Neural cell (in vitro differentiated cells): ENCODE measurements around the gene MUC3A. TPM values are rescaled to one million over a fixed set of nuclear protein-coding genes. Genes with fewer than 3 reads are reported as not detected.

Source experiments
- H2AFZ ChIP-seq: fragments of 200-600, 300-800 bp; sonication (generic), shearing (Covaris generic); 2 replicates; pipeline ENCODE4 v1.6.0; 2014; ENCODE audit warnings: low read depth, mild to moderate bottlenecking, antibody characterized with exemption, low read length, moderate library complexity
- H3F3A ChIP-seq: fragments of 200-600 bp; shearing (Covaris generic); 2 replicates; pipeline ENCODE4 v1.6.1; 2016; ENCODE audit warnings: mild to moderate bottlenecking, moderate library complexity, mixed read lengths, antibody characterized with exemption, low read length; ENCODE audit not compliant: insufficient read depth, poor library complexity, severe bottlenecking
- H3K27ac ChIP-seq: fragments of 200-600, 300-800 bp; sonication (generic), shearing (Covaris generic); 2 replicates; pipeline ENCODE4 v1.5.1; 2014; ENCODE audit warnings: mild to moderate bottlenecking, low read length, moderate library complexity
- H3K27me3 ChIP-seq: fragments of 300-800, 200-600 bp; sonication (generic), shearing (Covaris generic); 2 replicates; pipeline ENCODE4 v1.6.0; 2014; ENCODE audit warnings: mild to moderate bottlenecking, low read depth, low read length, moderate library complexity; ENCODE audit not compliant: insufficient read depth
- H3K36me3 ChIP-seq: fragments of 300-800, 200-600 bp; sonication (generic), shearing (Covaris generic); 2 replicates; pipeline ENCODE4 v1.5.1; 2014; ENCODE audit warnings: mild to moderate bottlenecking, antibody characterized with exemption, low read length, moderate library complexity; ENCODE audit not compliant: insufficient read depth
- H3K4me2 ChIP-seq: fragments of 300-800, 200-600 bp; sonication (generic), shearing (Covaris generic); 2 replicates; pipeline ENCODE4 v1.6.0; 2014; ENCODE audit warnings: mild to moderate bottlenecking, low read length
- H3K4me3 ChIP-seq: fragments of 300-800, 200-600 bp; sonication (generic), shearing (Covaris generic); 2 replicates; pipeline ENCODE4 v1.5.1; 2014; ENCODE audit warnings: mild to moderate bottlenecking, low read length, moderate library complexity
- H3K79me2 ChIP-seq: fragments of 200-600 bp; shearing (Covaris generic); replicated peaks from 2 replicates; pipeline ENCODE4 v1.6.0; 2014; ENCODE audit warnings: mild to moderate bottlenecking, low read length, moderate library complexity; ENCODE audit not compliant: insufficient read depth
- H3K9ac ChIP-seq: fragments of 300-800, 200-600 bp; sonication (generic), shearing (Covaris generic); 2 replicates; pipeline ENCODE4 v1.6.1; 2016; ENCODE audit warnings: mild to moderate bottlenecking, low read length, mixed read lengths
- H3K9me2 ChIP-seq: fragments of 200-600 bp; shearing (Covaris generic); 2 replicates; pipeline ENCODE4 v1.6.1; 2016; ENCODE audit warnings: mild to moderate bottlenecking, low read length, mixed read lengths; ENCODE audit not compliant: insufficient read depth
- H3K9me3 ChIP-seq: fragments of 200-600, 300-800 bp; sonication (generic), shearing (Covaris generic); 2 replicates; pipeline ENCODE4 v1.6.1; 2016; ENCODE audit warnings: mild to moderate bottlenecking, mixed run types, low read length, moderate library complexity, mixed read lengths
- H4K20me1 ChIP-seq: fragments of 200-600 bp; shearing (Covaris generic); 2 replicates; pipeline ENCODE4 v1.6.1; 2016; ENCODE audit warnings: mild to moderate bottlenecking, mixed run types; ENCODE audit not compliant: insufficient read depth
- CTCF ChIP-seq: fragments of 450-650 bp; IDR thresholded peaks from 2 replicates; pipeline ENCODE4 v1.5.1; 2014; ENCODE audit warnings: antibody characterized with exemption, mild to moderate bottlenecking, moderate library complexity; ENCODE audit not compliant: poor library complexity, severe bottlenecking
- EP300 ChIP-seq: fragments of 450-650 bp; conservative IDR thresholded peaks from 2 replicates; pipeline ENCODE4 v1.6.1; 2014; ENCODE audit warnings: antibody characterized with exemption, mild to moderate bottlenecking, moderate library complexity; ENCODE audit not compliant: poor library complexity, severe bottlenecking
- EZH2 ChIP-seq: fragments of 200-600, 300-800 bp; shearing (Covaris generic), sonication (generic); IDR thresholded peaks from 2 replicates; pipeline ENCODE4 v1.6.1; 2014; ENCODE audit warnings: antibody characterized with exemption, low read length, borderline replicate concordance, mild to moderate bottlenecking; ENCODE audit not compliant: insufficient read depth, poor library complexity, severe bottlenecking
- MXI1 ChIP-seq: fragments of 450-650 bp; conservative IDR thresholded peaks from 2 replicates; pipeline ENCODE4 v1.6.1; 2014; ENCODE audit warnings: antibody characterized with exemption, mild to moderate bottlenecking; ENCODE audit not compliant: poor library complexity, severe bottlenecking
- POLR2AphosphoS5 ChIP-seq: IDR thresholded peaks from 2 replicates; pipeline ENCODE4 v1.6.1; 2012
- RAD21 ChIP-seq: fragments of 450-650 bp; conservative IDR thresholded peaks from 2 replicates; pipeline ENCODE4 v1.6.1; 2014; ENCODE audit warnings: antibody characterized with exemption, mild to moderate bottlenecking, moderate library complexity
- REST ChIP-seq: IDR thresholded peaks from 2 replicates; pipeline ENCODE4 v1.6.1; 2012; ENCODE audit warnings: borderline replicate concordance
- SMC3 ChIP-seq: fragments of 450-650 bp; conservative IDR thresholded peaks from 2 replicates; pipeline ENCODE4 v1.6.1; 2014; ENCODE audit warnings: antibody characterized with exemption, mild to moderate bottlenecking, moderate library complexity; ENCODE audit not compliant: poor library complexity
- TAF1 ChIP-seq: IDR thresholded peaks from 2 replicates; pipeline ENCODE4 v1.6.1; 2012; ENCODE audit warnings: low read depth
- polyA plus RNA-seq: library from polyadenylated mRNA; depleted of rRNA; stranded (reverse); fragments of >200 nt; gene quantifications from 2 replicates; pipeline ENCODE4 v1.2.3, GENCODE V29; 2014

MUC3A gene
- polyA plus RNA-seq, 1 donor from 2014 or later, result not detected

- Histone ChIP-seq H3F3A (no peaks in the 10 kb centered on the region), H2AFZ (no peak overlapping the region), H4K20me1 (no peaks in the 10 kb centered on the region), H3K9me3 (no peaks in the 10 kb centered on the region), H3K27me3 (no peaks in the 10 kb centered on the region), H3K36me3 (no peaks in the 10 kb centered on the region), H3K9ac (no peak overlapping the region), H3K4me3 (no peak overlapping the region), H3K9me2 (no peaks in the 10 kb centered on the region), H3K4me2 (no peak overlapping the region), H3K79me2 (no peaks in the 10 kb centered on the region), H3K27ac (no peak overlapping the region)
- TF ChIP-seq POLR2AphosphoS5, result no peak
- no peak for TF ChIP-seq CTCF
- no peak for TF ChIP-seq MXI1
- TF ChIP-seq SMC3, result no peak
- no peak for TF ChIP-seq EP300
- no peak for TF ChIP-seq EZH2
- TF ChIP-seq RAD21, result no peak
- no peak for TF ChIP-seq REST
Measured at GRCh38 chr7:100975371-100975821, 26.1 kb downstream of the MUC3A start.

DNA sequence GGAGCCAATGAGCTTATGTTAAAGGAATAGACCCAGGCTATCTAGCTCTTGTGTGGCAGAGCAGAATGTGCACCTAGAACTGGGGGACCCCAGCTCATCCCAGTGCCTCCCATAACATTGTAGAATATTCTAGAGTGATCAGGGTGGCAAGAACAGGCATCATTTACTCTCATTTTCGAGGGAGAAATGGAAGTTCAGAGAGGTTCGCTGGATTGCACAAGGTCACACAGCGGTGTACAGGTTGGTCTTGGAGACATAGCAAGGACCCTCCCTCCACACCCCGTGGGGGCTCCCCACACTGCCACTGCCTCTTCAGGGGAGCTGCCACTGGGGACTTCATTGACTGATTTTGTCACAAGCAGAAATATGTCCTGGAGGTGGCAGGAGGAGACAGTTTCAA is 29.0 kb downstream of the MUC3A start:
- Histone ChIP-seq H3F3A (no peaks in the 10 kb centered on the region), H3K36me3 (no peaks in the 10 kb centered on the region), H3K79me2 (no peaks in the 10 kb centered on the region), H3K27me3 (no peaks in the 10 kb centered on the region), H4K20me1 (no peaks in the 10 kb centered on the region), H3K9me3 (no peaks in the 10 kb centered on the region), H3K27ac (no peak overlapping the region), H3K4me3 (no peak overlapping the region), H3K4me2 (no peak overlapping the region), H2AFZ (no peak overlapping the region), H3K9ac (no peak overlapping the region), H3K9me2 (no peaks in the 10 kb centered on the region)
- TF ChIP-seq EP300, result no peak
- TF ChIP-seq RAD21, result no peak
- TF ChIP-seq MXI1, result no peak
- no peak for TF ChIP-seq CTCF
- no peak for TF ChIP-seq EZH2
- no peak for TF ChIP-seq REST
- TF ChIP-seq TAF1, result no peak
- no peak for TF ChIP-seq POLR2AphosphoS5
